ENCODE measurements around the gene TEKTIP1. TPM values are rescaled to one million over a fixed set of nuclear protein-coding genes. Genes with fewer than 3 reads are reported as not detected.

TEKTIP1 gene
- total and polyA plus RNA-seq, 2 donors from 2014 or later = 1.2 to 9.2 TPM

DNA sequence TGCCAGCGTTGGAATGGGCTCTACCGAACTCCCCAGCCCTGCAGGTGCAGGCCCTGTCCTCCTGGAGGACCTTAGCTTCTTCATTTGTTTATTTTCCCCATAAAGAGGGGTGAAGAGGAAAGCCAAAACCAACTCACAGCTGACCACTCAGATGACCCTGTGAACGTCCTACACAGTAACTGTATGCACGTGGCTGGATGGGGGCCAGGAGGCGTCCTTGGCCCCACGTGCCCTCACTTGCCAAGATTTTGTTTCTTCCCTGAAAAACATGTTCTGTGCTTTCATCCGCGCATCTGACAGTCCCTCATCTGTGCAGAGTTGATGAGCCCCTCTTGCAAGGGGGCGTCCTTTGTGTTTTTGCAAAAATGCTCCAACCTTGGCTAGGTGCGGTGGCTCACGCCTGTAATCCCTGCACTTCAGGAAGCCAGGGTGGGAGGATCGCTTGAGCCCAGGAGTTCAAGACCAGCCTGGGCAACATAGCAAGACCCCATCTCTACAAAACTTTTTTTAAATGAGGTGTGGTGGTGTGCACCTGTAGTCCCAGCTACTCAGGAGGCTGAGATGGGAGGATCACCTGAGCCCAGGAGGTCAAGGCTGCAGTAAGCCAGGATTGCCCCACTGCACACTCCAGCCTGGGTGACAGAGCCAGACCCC, 5.3 kb upstream of the TEKTIP1 start:
- Histone ChIP-seq H3K4me1 (ENCODE audit: control insufficient read depth in 2 of 3, insufficient read depth in 2 of 3, low read depth in 1 of 3, low read length in 3 of 3) (no peaks in the 10 kb centered on the region), H3K4me3 (ENCODE audit: low read length in 3 of 3) (no peak overlapping the region), H3K9ac (ENCODE audit: low read length in 3 of 3) (no peak overlapping the region), H3K9me3 (ENCODE audit: control insufficient read depth in 2 of 3, insufficient read depth in 1 of 3, low read length in 3 of 3) (no peaks in the 10 kb centered on the region), H3K27me3 (ENCODE audit: control insufficient read depth, insufficient read depth, low read length) (no peaks in the 10 kb centered on the region), H3K36me3 (ENCODE audit: control insufficient read depth in 2 of 3, insufficient read depth in 3 of 3, low read length in 3 of 3) (peaks cover 0 to 13% (median 10%) of the 10 kb centered on the region in 3 donors), H3K27ac (ENCODE audit: low read depth in 2 of 2, low read length in 2 of 2) (no peak overlapping the region)
- intact Hi-C loops (cut with DNase I) = no loop called here
- DNase-seq (no peak), FAIRE-seq (no peak)
- TF ChIP-seq, protein P1, sequence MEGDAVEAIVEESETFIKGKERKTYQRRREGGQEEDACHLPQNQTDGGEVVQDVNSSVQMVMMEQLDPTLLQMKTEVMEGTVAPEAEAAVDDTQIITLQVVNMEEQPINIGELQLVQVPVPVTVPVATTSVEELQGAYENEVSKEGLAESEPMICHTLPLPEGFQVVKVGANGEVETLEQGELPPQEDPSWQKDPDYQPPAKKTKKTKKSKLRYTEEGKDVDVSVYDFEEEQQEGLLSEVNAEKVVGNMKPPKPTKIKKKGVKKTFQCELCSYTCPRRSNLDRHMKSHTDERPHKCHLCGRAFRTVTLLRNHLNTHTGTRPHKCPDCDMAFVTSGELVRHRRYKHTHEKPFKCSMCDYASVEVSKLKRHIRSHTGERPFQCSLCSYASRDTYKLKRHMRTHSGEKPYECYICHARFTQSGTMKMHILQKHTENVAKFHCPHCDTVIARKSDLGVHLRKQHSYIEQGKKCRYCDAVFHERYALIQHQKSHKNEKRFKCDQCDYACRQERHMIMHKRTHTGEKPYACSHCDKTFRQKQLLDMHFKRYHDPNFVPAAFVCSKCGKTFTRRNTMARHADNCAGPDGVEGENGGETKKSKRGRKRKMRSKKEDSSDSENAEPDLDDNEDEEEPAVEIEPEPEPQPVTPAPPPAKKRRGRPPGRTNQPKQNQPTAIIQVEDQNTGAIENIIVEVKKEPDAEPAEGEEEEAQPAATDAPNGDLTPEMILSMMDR (IDR thresholded peaks at IDR 0.05; ENCODE audit: borderline replicate concordance, extremely low read depth, insufficient read depth) = no peak

DNA sequence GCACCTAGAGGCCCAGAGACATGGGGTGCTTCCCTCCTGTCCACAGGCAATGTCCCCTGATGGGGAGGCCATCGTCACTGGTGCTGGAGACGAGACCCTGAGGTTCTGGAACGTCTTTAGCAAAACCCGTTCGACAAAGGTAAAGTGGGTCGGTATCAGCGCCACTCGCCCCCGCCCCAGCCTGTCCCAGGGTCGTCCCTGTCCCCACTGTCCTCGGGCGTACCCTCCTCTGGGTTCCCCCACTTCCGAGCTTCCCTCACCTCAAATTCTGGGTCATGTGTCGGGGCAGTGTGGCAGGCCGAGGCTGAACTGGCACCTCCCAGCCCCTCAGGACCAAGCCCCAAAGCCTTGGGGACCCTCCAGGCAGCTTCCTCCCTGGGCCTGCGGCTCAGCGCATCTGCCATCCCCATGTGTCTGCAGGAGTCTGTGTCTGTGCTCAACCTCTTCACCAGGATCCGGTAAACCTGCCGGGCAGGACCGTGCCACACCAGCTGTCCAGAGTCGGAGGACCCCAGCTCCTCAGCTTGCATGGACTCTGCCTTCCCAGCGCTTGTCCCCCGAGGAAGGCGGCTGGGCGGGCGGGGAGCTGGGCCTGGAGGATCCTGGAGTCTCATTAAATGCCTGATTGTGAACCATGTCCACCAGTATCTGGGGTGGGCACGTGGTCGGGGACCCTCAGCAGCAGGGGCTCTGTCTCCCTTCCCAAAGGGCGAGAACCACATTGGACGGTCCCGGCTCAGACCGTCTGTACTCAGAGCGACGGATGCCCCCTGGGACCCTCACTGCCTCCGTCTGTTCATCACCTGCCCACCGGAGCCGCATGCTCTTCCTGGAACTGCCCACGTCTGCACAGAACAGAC, 4.4 kb upstream of the TEKTIP1 start:
- DNase-seq (peak in 1 of 5 donors; percentile 71), FAIRE-seq (no peak)
- Histone ChIP-seq H3K9me3 (ENCODE audit: control insufficient read depth in 2 of 3, insufficient read depth in 1 of 3, low read length in 3 of 3) (no peaks in the 10 kb centered on the region), H3K27me3 (ENCODE audit: control insufficient read depth, insufficient read depth, low read length) (no peaks in the 10 kb centered on the region), H3K4me1 (ENCODE audit: control insufficient read depth in 2 of 3, insufficient read depth in 2 of 3, low read depth in 1 of 3, low read length in 3 of 3) (no peaks in the 10 kb centered on the region), H3K36me3 (ENCODE audit: control insufficient read depth in 2 of 3, insufficient read depth in 3 of 3, low read length in 3 of 3) (peaks cover 0 to 13% (median 10%) of the 10 kb centered on the region in 3 donors), H3K27ac (ENCODE audit: low read depth in 2 of 2, low read length in 2 of 2) (no peak overlapping the region), H3K4me3 (ENCODE audit: low read length in 3 of 3) (no peak overlapping the region), H3K9ac (ENCODE audit: low read length in 3 of 3) (no peak overlapping the region)
- TF ChIP-seq, protein P1 (IDR thresholded peaks at IDR 0.05; ENCODE audit: borderline replicate concordance, extremely low read depth, insufficient read depth) = no peak
- intact Hi-C loops (cut with DNase I) = no loop called here

DNA sequence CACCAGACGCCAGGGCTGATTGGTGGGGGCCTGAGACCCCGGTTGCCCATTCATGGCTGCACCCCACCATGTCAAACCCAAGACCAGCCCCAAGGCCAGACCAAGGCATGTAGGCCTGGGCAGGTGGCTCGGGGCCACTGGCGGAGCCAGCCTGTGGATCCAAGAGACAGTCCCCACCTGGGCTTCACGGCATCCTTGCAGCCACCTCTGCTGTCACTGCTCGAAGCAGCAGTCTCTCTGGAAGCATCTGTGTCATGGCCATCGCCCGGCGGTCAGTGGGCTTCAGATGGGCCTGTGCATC, 3.8 kb upstream of the TEKTIP1 start:
- Histone ChIP-seq H3K4me1 (ENCODE audit: control insufficient read depth in 2 of 3, insufficient read depth in 2 of 3, low read depth in 1 of 3, low read length in 3 of 3) (no peaks in the 10 kb centered on the region), H3K27me3 (ENCODE audit: control insufficient read depth, insufficient read depth, low read length) (no peaks in the 10 kb centered on the region), H3K27ac (ENCODE audit: low read depth in 2 of 2, low read length in 2 of 2) (no peak overlapping the region), H3K36me3 (ENCODE audit: control insufficient read depth in 2 of 3, insufficient read depth in 3 of 3, low read length in 3 of 3) (peaks cover 0 to 13% (median 10%) of the 10 kb centered on the region in 3 donors), H3K9me3 (ENCODE audit: control insufficient read depth in 2 of 3, insufficient read depth in 1 of 3, low read length in 3 of 3) (no peaks in the 10 kb centered on the region), H3K9ac (ENCODE audit: low read length in 3 of 3) (no peak overlapping the region), H3K4me3 (ENCODE audit: low read length in 3 of 3) (no peak overlapping the region)
- DNase-seq (no peak), FAIRE-seq (no peak)
- TF ChIP-seq, protein P1 (IDR thresholded peaks at IDR 0.05; ENCODE audit: borderline replicate concordance, extremely low read depth, insufficient read depth) = no peak
- intact Hi-C loops (cut with DNase I) = no loop called here

Data from kidney (tissue), 14 donors.